OCI-LY7 (cell line): ENCODE measurements around the gene PKNOX1.
"Not testable (repeated sequence)": the region's sequence is repeated elsewhere in the genome, so short reads cannot be mapped to it uniquely, and the experiment has no call there.

ENCODE experiments used
- EZH2phosphoT487 ChIP-seq: fragments of 200-600 bp; sonication (generic); IDR thresholded peaks from 2 replicates; pipeline ENCODE4 v1.6.1; 2018; ENCODE audit warnings: low read depth, borderline replicate concordance, mild to moderate bottlenecking, mixed run types, antibody characterized with exemption, low read length, moderate library complexity, mixed read lengths
- TF ChIP-seq, protein P1 (sequence below): fragments of 200-600 bp; sonication (generic); conservative IDR thresholded peaks from 2 replicates; pipeline ENCODE4 v1.5.1; 2014; ENCODE audit warnings: mild to moderate bottlenecking, antibody characterized with exemption, low read length, moderate library complexity, mixed read lengths

- TF ChIP-seq, protein P1, sequence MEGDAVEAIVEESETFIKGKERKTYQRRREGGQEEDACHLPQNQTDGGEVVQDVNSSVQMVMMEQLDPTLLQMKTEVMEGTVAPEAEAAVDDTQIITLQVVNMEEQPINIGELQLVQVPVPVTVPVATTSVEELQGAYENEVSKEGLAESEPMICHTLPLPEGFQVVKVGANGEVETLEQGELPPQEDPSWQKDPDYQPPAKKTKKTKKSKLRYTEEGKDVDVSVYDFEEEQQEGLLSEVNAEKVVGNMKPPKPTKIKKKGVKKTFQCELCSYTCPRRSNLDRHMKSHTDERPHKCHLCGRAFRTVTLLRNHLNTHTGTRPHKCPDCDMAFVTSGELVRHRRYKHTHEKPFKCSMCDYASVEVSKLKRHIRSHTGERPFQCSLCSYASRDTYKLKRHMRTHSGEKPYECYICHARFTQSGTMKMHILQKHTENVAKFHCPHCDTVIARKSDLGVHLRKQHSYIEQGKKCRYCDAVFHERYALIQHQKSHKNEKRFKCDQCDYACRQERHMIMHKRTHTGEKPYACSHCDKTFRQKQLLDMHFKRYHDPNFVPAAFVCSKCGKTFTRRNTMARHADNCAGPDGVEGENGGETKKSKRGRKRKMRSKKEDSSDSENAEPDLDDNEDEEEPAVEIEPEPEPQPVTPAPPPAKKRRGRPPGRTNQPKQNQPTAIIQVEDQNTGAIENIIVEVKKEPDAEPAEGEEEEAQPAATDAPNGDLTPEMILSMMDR, result not testable (repeated sequence)
- not testable (repeated sequence) for TF ChIP-seq EZH2phosphoT487
These were observed 24.8 kb downstream of the PKNOX1 start for GRCh38 chr21:42999152-42999551.
